HepG2 (cell line): Measurements from ENCODE around the gene ATG7. TPM values are rescaled to one million over a fixed set of nuclear protein-coding genes. Genes with fewer than 3 reads are reported as not detected.

Experiments used
- ATAC-seq: fragments of 200-7000 bp; cut with Tn5 transposase; 3 replicates; pipeline ENCODE4 v1.9.1; 2020; ENCODE audit warnings: mild to moderate bottlenecking, moderate library complexity
- BruUV-seq: library from RNA; stranded (reverse); fragments of 400-500 nt; replicated peaks from 2 replicates; lab custom pipeline; 2021; lab: Mats Ljungman, UMichigan
- CTCF ChIA-PET: fragments of 300-600 bp; formaldehyde crosslinking; extraction: SDS; loops from one replicate; lab custom pipeline; 2021; ENCODE audit warnings: low total read pairs, inconsistent platforms, low intra/inter-chr PET ratio; lab: Yijun Ruan, JAX
- POLR2A ChIA-PET: fragments of 350-600 bp; sonication (Branson Sonifier 250); formaldehyde crosslinking; loops from one replicate; lab custom pipeline; 2020; ENCODE audit warnings: antibody characterized with exemption, inconsistent platforms; lab: Yijun Ruan, JAX
- DNase-seq: peaks from one replicate; pipeline ENCODE4 v3.0.0-alpha.2; 2015; ENCODE audit warnings: low spot score
- FAIRE-seq: peaks from 3 replicates; lab custom pipeline; 2011; peaks lifted over from hg19 to GRCh38; lab: Jason Lieb, UNC
- H2AFZ ChIP-seq: one replicate; pipeline ENCODE4 v1.6.1; 2011; ENCODE audit warnings: low read length, inconsistent platforms
- H3K27ac ChIP-seq: fragments of 300-600 bp; 3 replicates; pipeline ENCODE4 v1.8.0; 2011; ENCODE audit warnings: mixed run types, mild to moderate bottlenecking, mixed read lengths, low read length, inconsistent platforms; ENCODE audit not compliant: insufficient read depth; ENCODE audit errors: extremely low read length
- H3K27me3 ChIP-seq, 2 experiments: fragments of 200-600 bp in 1 of 2; 2 replicates in 1 of 2; 3 replicates in 1 of 2; pipeline versions ENCODE4 v1.6.0 to v1.8.0; 2011; ENCODE audit warnings: low read length in 2 of 2, mild to moderate bottlenecking in 2 of 2, moderate library complexity in 2 of 2, inconsistent platforms in 1 of 2; ENCODE audit not compliant: insufficient read depth in 2 of 2, control insufficient read depth in 1 of 2
- H3K36me3 ChIP-seq, 2 experiments: fragments of 200-600 bp in 1 of 2; replicated peaks in 1 of 2; 2 replicates in 1 of 2; 3 replicates in 1 of 2; pipeline versions ENCODE4 v1.5.1 to v1.8.0; 2011; ENCODE audit warnings: low read length in 2 of 2, inconsistent platforms in 1 of 2; ENCODE audit not compliant: insufficient read depth in 2 of 2, control insufficient read depth in 1 of 2
- H3K4me1 ChIP-seq: 2 replicates; pipeline ENCODE4 v1.5.1; 2012; ENCODE audit warnings: low read length, inconsistent platforms; ENCODE audit not compliant: insufficient read depth
- H3K4me2 ChIP-seq: 2 replicates; pipeline ENCODE4 v1.6.0; 2011; ENCODE audit warnings: low read depth, low read length, inconsistent platforms
- H3K4me3 ChIP-seq, 3 experiments: fragments of 200-600 bp in 1 of 3; sonication (generic), shearing (Covaris generic) in 1 of 3; replicated peaks in 1 of 3; 2 replicates each; pipeline ENCODE4 v1.5.1; 2011 to 2016; ENCODE audit warnings: low read length in 3 of 3, inconsistent platforms in 2 of 3, low read depth in 2 of 3, mild to moderate bottlenecking in 2 of 3, control low read depth in 1 of 3, mixed read lengths in 1 of 3; ENCODE audit not compliant: insufficient read depth in 1 of 3
- H3K79me2 ChIP-seq: one replicate; pipeline ENCODE4 v1.6.1; 2011; ENCODE audit warnings: low read length, inconsistent platforms; ENCODE audit not compliant: insufficient read depth
- H3K9ac ChIP-seq: 2 replicates; pipeline ENCODE4 v1.6.0; 2011; ENCODE audit warnings: mild to moderate bottlenecking, low read depth, low read length, inconsistent platforms; ENCODE audit not compliant: insufficient read depth
- H3K9me3 ChIP-seq: 2 replicates; pipeline ENCODE4 v1.5.1; 2012; ENCODE audit warnings: mild to moderate bottlenecking, low read length
- H4K20me1 ChIP-seq: 2 replicates; pipeline ENCODE4 v1.6.0; 2011; ENCODE audit warnings: inconsistent platforms, mild to moderate bottlenecking, low read length, moderate library complexity; ENCODE audit not compliant: insufficient read depth
- EED ChIP-seq: sonication (generic); formaldehyde crosslinking; IDR thresholded peaks from 2 replicates; pipeline ENCODE4 v1.5.0; 2020; ENCODE audit warnings: mild to moderate bottlenecking, missing genetic modification reagents
- FOXM1 ChIP-seq: sonication (generic); formaldehyde crosslinking; IDR thresholded peaks from 2 replicates; pipeline ENCODE4 v1.5.0; 2020; ENCODE audit warnings: missing genetic modification reagents
- KDM5A ChIP-seq: fragments of 200-600 bp; sonication (generic); IDR thresholded peaks from 2 replicates; pipeline ENCODE4 v1.7.0; 2018; ENCODE audit warnings: antibody characterized with exemption, mild to moderate bottlenecking, low read length, borderline replicate concordance
- ZFY ChIP-seq: sonication (generic); formaldehyde crosslinking; IDR thresholded peaks from 2 replicates; pipeline ENCODE4 v1.4.0; 2020; ENCODE audit warnings: missing genetic modification reagents
- WGBS: methylation state at CpG from one replicate; pipeline ENCODE4 v1.1.6; 2017; ENCODE audit warnings: low lambda C conversion rate; 5-methylcytosine and 5-hydroxymethylcytosine counted together
- in situ Hi-C: cut with HindIII; loops from 2 replicates; pipeline ENCODE4 v1.10.0; 2017; ENCODE audit warnings: low pct_unique_long_range_greater_than_20kb; ENCODE audit not compliant: extremely low pct_ligation_motif_present
- intact Hi-C: fragments of 100-400 bp; cut with micrococcal nuclease; formaldehyde crosslinking; loops from one replicate; pipeline ENCODE4 v1.10.0; 2022; ENCODE audit not compliant: unreplicated experiment
- polyA plus RNA-seq, 8 experiments: library from polyadenylated mRNA; depleted of rRNA in 3 of 8; stranded (reverse) in 7 of 8; unstranded in 1 of 8; fragments of >200 nt; fragmentation: Illumina TruSeq in 4 of 8; extraction: Trizol in 4 of 8; gene quantifications; 2 replicates each; pipeline versions ENCODE4 v1.2.1 to v1.2.3, GENCODE V29; 2011 to 2016; ENCODE audit warnings: low read depth in 4 of 8, missing spikeins in 1 of 8, mixed read lengths in 1 of 8; ENCODE audit not compliant: insufficient read depth in 1 of 8
- total RNA-seq, 5 experiments: library from RNA; depleted of rRNA; stranded (reverse); fragments of >200 nt; fragmentation: Illumina TruSeq; extraction: Trizol; gene quantifications; 2 replicates each; pipeline ENCODE4 v1.2.3, GENCODE V29; 2016; ENCODE audit warnings: low read depth in 1 of 5
- TF ChIP-seq, protein P1 (sequence below): sonication (generic); formaldehyde crosslinking; IDR thresholded peaks from 2 replicates; pipeline ENCODE4 v1.5.1; 2020; ENCODE audit warnings: missing genetic modification reagents, mild to moderate bottlenecking, borderline replicate concordance
- TF ChIP-seq, protein P2 (sequence below): sonication (generic); formaldehyde crosslinking; IDR thresholded peaks from 2 replicates; pipeline ENCODE4 v1.4.0; 2020; ENCODE audit warnings: missing genetic modification reagents, mild to moderate bottlenecking, borderline replicate concordance

Gene ATG7
- total and polyA plus RNA-seq, 2 of the 13 experiments (the other 11 are each of a cell fraction or from before 2014, with no cell fraction given) = 7.8 to 22.1 TPM

DNA sequence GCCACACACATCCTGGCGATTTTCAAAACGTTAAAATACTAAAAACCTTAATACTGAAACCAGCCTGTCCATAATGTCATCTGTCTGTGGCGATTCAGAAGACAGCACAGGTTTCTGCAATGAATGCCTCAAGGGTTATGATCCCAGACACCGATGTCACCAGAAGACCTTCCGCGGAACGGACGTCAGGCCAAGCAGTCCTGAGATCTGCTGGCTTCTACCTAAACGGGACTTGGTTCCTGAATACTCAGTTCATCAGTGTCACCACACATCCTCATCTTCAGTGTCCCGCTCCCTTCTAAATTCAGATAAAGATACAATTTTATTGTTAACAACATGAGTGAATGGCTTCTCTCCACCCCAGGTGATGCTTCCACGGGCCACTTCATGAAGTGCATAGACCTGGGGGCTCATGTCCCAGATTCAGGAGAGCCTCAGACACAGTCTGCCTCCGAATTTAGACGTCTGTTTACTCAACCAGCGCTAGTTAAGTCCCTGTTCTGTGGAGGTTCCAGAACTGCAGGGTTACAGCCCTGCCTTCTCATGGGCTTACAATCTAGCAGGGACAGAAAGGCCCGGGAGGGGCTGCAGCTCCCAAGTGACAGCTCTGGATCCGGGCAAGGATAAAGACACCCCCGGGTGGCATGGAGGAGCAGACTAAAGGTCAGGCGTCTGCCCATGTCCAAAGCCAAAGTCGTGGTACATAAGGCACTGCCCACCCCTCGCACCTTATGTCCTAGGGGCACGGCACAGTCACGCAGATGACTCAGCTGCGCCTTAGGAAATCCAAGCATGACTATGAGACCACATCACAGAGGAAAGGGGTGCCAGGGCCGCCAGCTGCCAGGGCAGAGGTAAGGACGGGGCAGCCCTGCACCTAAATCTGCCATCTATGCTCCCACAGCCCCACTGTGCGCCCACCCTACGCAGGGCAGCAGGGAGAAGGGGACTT is 295.6 kb downstream of the ATG7 start:
- H3K9ac ChIP-seq = no peak overlapping the region
- H3K4me1 ChIP-seq = no peaks in the 10 kb centered on the region
- no peak overlapping the region for H3K4me2 ChIP-seq
- peaks cover 35 to 82% of the 10 kb centered on the region in 2 experiments; a peak in 4 of 5 replicates for H3K36me3 ChIP-seq
- no peak for FAIRE-seq
- H3K9me3 ChIP-seq = no peaks in the 10 kb centered on the region
- ATAC-seq = no peak
- POLR2A ChIA-PET = no interaction called here
- BruUV-seq = no TSS peak
- in situ Hi-C loops = no loop called here
- no peak for TF ChIP-seq KDM5A
- no peak for TF ChIP-seq ZFY (CRISPR knock-in tag)
- TF ChIP-seq, protein P1, sequence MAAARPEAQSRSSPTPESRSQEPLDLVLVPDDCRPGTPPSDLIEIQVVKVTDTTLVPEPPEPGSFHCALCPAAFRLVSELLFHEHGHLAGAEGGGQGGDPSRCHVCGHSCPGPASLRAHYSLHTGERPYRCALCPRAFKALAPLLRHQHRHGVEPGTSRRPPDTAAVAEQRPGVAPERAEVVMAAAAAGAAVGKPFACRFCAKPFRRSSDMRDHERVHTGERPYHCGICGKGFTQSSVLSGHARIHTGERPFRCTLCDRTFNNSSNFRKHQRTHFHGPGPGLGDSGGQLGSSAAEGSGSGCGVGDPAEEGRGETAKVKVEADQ = no peak
- TF ChIP-seq EED (CRISPR knock-in tag) = no peak
- TF ChIP-seq, protein P2, sequence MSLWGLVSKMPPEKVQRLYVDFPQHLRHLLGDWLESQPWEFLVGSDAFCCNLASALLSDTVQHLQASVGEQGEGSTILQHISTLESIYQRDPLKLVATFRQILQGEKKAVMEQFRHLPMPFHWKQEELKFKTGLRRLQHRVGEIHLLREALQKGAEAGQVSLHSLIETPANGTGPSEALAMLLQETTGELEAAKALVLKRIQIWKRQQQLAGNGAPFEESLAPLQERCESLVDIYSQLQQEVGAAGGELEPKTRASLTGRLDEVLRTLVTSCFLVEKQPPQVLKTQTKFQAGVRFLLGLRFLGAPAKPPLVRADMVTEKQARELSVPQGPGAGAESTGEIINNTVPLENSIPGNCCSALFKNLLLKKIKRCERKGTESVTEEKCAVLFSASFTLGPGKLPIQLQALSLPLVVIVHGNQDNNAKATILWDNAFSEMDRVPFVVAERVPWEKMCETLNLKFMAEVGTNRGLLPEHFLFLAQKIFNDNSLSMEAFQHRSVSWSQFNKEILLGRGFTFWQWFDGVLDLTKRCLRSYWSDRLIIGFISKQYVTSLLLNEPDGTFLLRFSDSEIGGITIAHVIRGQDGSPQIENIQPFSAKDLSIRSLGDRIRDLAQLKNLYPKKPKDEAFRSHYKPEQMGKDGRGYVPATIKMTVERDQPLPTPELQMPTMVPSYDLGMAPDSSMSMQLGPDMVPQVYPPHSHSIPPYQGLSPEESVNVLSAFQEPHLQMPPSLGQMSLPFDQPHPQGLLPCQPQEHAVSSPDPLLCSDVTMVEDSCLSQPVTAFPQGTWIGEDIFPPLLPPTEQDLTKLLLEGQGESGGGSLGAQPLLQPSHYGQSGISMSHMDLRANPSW = no peak
- TF ChIP-seq FOXM1 (CRISPR knock-in tag) = no peak
- intact Hi-C loops = no loop called here
- no peak overlapping the region for H3K4me3 ChIP-seq
- no peak overlapping the region for H3K27ac ChIP-seq
- H3K27me3 ChIP-seq = no peaks in the 10 kb centered on the region
- no peak for DNase-seq
- peaks cover 36% of the 10 kb centered on the region; the same call in 1 of the 2 replicates for H4K20me1 ChIP-seq
- WGBS = 97% methylated on average over 18 of the region's 27 CpGs
- no peak overlapping the region for H2AFZ ChIP-seq
- peaks cover 65% of the 10 kb centered on the region for H3K79me2 ChIP-seq
- CTCF ChIA-PET = interaction anchor here (0.8 kb wide), 1 partner anchor 84 kb away, joined by 3 read pairs; no protein-coding TSS in a partner anchor
